Measurements from ENCODE around the gene TMEM250.

The TMEM250 gene

DNA sequence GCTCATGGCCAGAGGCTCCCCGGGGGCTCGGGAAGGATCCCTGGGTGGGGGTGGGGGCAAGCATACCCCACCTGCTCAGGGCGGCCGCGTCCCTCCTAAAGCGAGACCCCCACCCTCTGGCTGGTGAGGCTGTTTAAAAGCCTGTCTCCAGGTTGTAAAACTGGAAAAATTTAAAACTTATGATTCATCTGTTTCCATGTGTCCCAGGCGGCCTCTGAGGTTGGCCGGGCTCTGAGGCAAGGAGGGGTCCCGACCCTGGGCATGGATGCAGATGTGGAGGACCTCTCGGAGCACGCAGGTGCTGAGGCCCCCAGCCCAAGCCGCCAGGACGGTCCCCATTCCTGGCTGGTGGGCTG is 24.2 kb upstream of the TMEM250 start:
- Histone ChIP-seq H3F3A (ENCODE audit: insufficient read depth, low read length) (no peaks in the 10 kb centered on the region), H3K9me3 (ENCODE audit: low read length) (no peaks in the 10 kb centered on the region), H3K4me1 (ENCODE audit: insufficient read depth, low read length, severe bottlenecking) (no peaks in the 10 kb centered on the region), H3K27me3 (ENCODE audit: insufficient read depth, low read length) (peaks cover 5% of the 10 kb centered on the region; the same call in 1 of the 2 replicates), H3K4me3 (ENCODE audit: low read depth, low read length, poor library complexity, severe bottlenecking) (no peak overlapping the region), H3K79me2 (ENCODE audit: insufficient read depth, low read length) (no peaks in the 10 kb centered on the region), H3K9ac (ENCODE audit: low read length) (no peak overlapping the region), H4K20me1 (ENCODE audit: insufficient read depth, low read length) (no peaks in the 10 kb centered on the region), H2AFZ (ENCODE audit: low read length) (no peak overlapping the region), H3K9me2 (ENCODE audit: low read depth, low read length) (no peaks in the 10 kb centered on the region), H3K36me3 (ENCODE audit: insufficient read depth, low read length) (no peaks in the 10 kb centered on the region), H3K27ac (ENCODE audit: low read depth, low read length, poor library complexity, severe bottlenecking) (no peak overlapping the region), H3K4me2 (ENCODE audit: low read length) (no peak overlapping the region)
- TF ChIP-seq, protein P1, sequence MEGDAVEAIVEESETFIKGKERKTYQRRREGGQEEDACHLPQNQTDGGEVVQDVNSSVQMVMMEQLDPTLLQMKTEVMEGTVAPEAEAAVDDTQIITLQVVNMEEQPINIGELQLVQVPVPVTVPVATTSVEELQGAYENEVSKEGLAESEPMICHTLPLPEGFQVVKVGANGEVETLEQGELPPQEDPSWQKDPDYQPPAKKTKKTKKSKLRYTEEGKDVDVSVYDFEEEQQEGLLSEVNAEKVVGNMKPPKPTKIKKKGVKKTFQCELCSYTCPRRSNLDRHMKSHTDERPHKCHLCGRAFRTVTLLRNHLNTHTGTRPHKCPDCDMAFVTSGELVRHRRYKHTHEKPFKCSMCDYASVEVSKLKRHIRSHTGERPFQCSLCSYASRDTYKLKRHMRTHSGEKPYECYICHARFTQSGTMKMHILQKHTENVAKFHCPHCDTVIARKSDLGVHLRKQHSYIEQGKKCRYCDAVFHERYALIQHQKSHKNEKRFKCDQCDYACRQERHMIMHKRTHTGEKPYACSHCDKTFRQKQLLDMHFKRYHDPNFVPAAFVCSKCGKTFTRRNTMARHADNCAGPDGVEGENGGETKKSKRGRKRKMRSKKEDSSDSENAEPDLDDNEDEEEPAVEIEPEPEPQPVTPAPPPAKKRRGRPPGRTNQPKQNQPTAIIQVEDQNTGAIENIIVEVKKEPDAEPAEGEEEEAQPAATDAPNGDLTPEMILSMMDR (IDR thresholded peaks at IDR 0.05; ENCODE audit: low read length), result no peak
- no peak for TF ChIP-seq EZH2 (IDR thresholded peaks at IDR 0.05; ENCODE audit: borderline replicate concordance, low read length)

DNA sequence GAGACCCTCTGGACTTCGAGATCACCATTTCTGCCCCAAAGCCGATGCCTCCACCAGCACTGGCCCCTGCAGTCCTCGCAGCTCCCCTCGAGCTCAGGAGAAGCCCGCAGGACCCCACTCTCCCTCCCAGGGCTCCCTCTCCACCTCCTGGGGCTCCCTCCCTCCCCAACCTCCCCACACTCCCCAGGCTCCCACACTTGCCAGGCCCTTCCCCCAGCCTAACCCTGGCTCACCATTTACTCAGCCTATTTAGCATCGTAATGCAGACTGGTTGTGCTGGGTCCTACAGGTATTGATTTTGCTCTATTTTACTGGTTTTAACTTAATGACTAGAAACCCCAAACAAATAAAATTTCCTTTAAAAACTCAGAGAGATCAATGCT is 23.7 kb upstream of the TMEM250 start:
- H3K27me3 ChIP-seq (ENCODE audit: insufficient read depth, low read length), result peaks cover 3% of the 10 kb centered on the region; the same call in 1 of the 2 replicates
- no peaks in the 10 kb centered on the region for H3K9me2 ChIP-seq (ENCODE audit: low read depth, low read length)
- TF ChIP-seq, protein P1 (IDR thresholded peaks at IDR 0.05; ENCODE audit: low read length), result no peak
- TF ChIP-seq EZH2 (IDR thresholded peaks at IDR 0.05; ENCODE audit: borderline replicate concordance, low read length), result no peak
- H3K4me1 ChIP-seq (ENCODE audit: insufficient read depth, low read length, severe bottlenecking), result no peaks in the 10 kb centered on the region
- no peaks in the 10 kb centered on the region for H3K79me2 ChIP-seq (ENCODE audit: insufficient read depth, low read length)
- no peak overlapping the region for H3K27ac ChIP-seq (ENCODE audit: low read depth, low read length, poor library complexity, severe bottlenecking)
- H4K20me1 ChIP-seq (ENCODE audit: insufficient read depth, low read length), result no peaks in the 10 kb centered on the region
- H3K9ac ChIP-seq (ENCODE audit: low read length), result no peak overlapping the region
- no peaks in the 10 kb centered on the region for H3K36me3 ChIP-seq (ENCODE audit: insufficient read depth, low read length)
- H3K9me3 ChIP-seq (ENCODE audit: low read length), result no peaks in the 10 kb centered on the region
- H3K4me3 ChIP-seq (ENCODE audit: low read depth, low read length, poor library complexity, severe bottlenecking), result no peak overlapping the region
- H3K4me2 ChIP-seq (ENCODE audit: low read length), result no peak overlapping the region
- no peaks in the 10 kb centered on the region for H3F3A ChIP-seq (ENCODE audit: insufficient read depth, low read length)
- no peak overlapping the region for H2AFZ ChIP-seq (ENCODE audit: low read length)

DNA sequence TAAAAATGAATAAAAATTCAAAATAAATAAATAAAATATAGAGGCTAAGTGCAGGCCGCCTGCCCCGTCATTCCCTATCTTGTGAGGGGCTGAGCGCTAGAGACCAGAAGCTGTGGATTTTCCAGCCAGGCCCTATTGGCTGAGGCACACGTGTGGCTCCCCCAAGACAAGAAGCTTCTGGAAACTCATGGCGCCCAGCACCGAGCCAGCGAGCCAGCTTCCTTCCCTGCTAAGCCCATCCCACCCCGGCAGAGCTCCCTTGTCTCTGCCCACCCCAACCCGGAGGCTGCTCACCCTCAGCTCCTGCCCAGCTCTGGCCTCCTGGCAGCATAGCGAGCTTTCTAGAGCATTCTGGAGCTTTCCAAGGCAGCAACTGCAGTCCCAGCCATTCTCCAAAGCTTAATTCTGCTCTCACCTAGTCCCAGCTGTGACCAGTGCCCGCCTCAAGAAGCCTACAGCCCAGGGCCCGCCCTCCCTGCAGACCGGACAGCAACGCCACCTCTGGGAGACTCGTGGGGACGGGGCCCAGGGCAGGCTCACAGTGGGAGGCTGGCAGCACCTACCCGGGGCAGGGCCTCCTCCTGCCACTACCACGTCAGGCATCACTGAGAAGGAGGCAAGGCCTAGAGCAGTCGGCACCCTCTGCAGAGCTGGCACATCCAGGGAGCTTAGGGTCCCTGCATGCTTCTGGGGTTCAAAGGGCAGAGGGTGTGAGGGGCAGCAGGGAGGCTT is 23.2 kb upstream of the TMEM250 start:
- Histone ChIP-seq H3F3A (ENCODE audit: insufficient read depth, low read length) (no peaks in the 10 kb centered on the region), H3K4me2 (ENCODE audit: low read length) (no peak overlapping the region), H4K20me1 (ENCODE audit: insufficient read depth, low read length) (no peaks in the 10 kb centered on the region), H3K27me3 (ENCODE audit: insufficient read depth, low read length) (peaks cover 3% of the 10 kb centered on the region; the same call in 1 of the 2 replicates), H3K79me2 (ENCODE audit: insufficient read depth, low read length) (no peaks in the 10 kb centered on the region), H3K9ac (ENCODE audit: low read length) (no peak overlapping the region), H2AFZ (ENCODE audit: low read length) (no peak overlapping the region), H3K27ac (ENCODE audit: low read depth, low read length, poor library complexity, severe bottlenecking) (no peak overlapping the region), H3K4me3 (ENCODE audit: low read depth, low read length, poor library complexity, severe bottlenecking) (no peak overlapping the region), H3K9me3 (ENCODE audit: low read length) (no peaks in the 10 kb centered on the region), H3K9me2 (ENCODE audit: low read depth, low read length) (no peaks in the 10 kb centered on the region), H3K4me1 (ENCODE audit: insufficient read depth, low read length, severe bottlenecking) (no peaks in the 10 kb centered on the region), H3K36me3 (ENCODE audit: insufficient read depth, low read length) (no peaks in the 10 kb centered on the region)
- TF ChIP-seq, protein P1 (IDR thresholded peaks at IDR 0.05; ENCODE audit: low read length), result no peak

Measured in OCI-LY1 (cell line).